Activated CD4-positive, alpha-beta T cell treated with anti-CD3 and anti-CD28 coated beads, Interleukin-2, amount 50 U/mL, for 4 hours (primary cell): ENCODE data around the gene ARHGDIB.

ENCODE experiments used
- DNase-seq, 2 experiments: peaks; one replicate each; pipeline ENCODE4 v3.0.0-alpha.2; 2020

Gene ARHGDIB

DNA sequence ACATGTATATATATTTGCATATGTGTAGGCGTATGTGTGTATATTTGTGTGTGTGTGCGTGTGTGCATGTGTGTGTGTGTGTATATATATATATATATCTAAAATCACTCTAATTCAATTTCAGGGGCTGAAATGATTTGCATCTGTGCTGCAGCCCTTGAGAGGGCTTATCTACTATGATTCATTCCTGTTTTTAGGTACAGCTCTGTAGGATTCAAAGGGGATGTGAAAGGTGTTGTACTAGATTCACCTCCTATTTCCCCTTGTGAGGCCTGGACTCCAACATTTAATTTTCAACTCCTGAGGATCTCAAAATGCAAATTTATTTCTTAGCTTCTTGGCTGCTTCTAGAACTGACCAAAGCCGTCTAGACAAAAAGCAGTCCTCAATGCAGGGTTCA is 34.1 kb downstream of the ARHGDIB start:
- DNase-seq, result no peak

DNA sequence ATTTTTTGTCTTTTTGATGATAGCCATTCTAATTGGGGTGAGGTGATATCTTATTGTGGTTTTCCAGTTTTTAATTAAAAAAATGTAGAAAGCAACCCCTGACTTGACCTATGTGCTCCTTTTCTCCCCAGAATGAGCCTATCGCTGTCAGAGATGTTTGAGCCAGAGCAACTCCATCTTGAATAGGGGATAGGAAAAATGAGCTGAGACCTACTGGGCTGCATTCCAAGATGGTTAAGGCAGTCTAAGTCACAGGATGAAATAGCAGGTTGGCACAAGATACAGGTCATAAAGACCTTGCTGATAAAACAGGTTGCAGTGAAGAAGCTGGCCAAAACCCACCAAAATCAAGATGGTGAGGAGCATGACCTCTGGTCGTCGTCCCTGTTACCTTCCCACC is 36.9 kb downstream of the ARHGDIB start:
- DNase-seq, result no peak

DNA sequence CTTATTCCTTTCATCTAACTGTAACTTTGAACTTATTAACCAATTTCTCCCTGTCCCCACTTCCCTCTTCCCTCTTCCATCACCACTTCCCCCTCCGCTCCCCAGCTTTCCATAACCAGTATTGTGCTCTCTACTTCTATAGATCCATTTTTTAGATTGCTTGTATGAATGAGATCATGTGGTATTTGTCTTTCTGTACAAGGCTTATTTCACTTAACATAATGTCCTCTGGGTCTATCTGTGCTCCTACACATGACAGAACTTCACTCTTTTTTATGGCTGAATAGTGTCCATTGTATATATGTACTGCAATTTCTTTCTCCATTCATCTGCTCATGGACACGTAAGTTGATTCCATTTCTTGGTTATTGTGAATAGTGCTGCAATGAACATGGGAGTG is 37.5 kb downstream of the ARHGDIB start:
- DNase-seq, result no peak

DNA sequence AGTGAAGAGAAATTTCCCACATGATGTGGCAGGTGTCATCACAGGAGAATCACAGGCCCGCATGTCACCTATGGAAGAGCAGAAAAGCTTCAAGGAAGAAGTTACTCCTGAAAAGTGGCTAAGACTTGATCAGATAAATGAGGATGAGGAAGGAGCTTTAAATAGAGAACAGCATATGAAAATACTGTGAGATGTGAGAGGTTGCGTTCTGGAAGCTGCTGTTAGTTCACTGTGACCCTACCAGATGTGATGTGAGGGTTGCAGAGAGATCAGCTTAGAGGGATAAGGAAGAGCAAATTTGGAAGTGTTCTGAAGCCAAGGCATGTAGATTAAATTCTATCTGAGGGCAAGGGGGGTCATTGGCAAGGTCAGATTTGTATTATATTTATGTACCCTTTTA is 40.2 kb downstream of the ARHGDIB start:
- no peak for DNase-seq

DNA sequence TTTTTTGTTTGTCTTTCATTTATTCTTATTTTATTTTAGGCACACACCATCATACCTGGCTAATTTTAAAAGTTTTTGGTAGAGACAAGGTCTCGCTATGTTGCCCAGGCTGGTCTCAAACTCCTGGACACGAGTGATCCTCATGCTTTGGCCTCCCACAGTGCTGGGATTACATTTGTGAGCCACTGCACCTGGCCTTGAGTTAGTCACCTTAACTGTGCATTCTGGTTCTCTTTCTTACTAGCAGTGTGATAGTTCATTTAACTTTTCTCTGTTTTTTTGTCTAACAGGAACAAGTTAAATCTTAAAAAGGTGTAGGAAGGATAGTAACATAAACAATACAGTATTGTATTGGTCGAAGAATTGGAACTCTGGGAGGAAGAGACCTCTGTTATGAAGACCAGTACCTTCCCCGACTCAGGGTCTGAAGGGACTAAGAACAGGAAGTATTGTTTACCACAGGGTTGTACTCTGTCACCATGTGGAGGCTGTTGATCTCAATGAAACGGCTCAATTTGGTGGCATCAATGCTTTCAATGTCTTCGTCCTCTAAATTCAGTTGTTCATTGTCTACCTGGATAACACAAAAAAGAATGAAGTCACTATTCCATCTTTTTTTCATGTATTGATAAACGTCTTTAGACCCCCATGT is 40.8 kb downstream of the ARHGDIB start:
- DNase-seq, result no peak

DNA sequence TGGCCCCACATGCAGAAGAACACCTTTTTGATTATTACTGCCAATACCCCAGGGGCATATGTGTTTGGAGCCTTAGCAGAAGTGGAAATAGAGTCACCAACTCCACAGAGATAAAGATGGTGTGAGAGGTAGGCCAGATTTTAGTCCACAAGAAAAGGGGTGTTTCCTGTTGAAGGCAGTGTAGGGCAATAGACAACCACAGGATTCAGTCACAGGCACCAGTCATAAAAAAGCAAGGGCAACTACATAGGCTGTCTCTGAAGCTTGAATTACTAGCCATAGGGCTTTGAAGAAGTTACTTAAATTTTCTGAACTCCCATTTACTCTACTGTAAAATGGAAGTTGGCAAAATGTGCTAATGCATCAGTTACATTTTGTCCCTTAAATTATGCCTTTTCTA is 41.9 kb downstream of the ARHGDIB start:
- DNase-seq, result no peak

DNA sequence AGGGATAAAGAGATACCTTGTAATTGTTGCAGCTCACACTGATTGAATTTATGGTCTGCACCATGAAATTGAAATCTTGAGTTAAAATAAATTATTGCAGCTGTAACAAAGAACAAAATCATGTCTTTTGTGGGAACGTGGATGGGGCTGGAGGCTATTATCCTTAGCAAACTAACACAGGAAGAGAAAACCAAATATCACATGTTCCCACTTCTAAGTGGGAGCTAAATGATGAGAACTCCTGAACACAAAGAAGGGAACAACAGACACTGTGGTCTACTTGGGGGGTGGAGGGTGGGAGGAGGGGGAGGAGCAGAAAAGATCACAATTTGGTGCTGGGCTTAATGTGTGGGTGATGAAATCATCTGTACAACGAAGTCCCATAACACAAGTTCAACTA is 45.7 kb downstream of the ARHGDIB start:
- no peak for DNase-seq

DNA sequence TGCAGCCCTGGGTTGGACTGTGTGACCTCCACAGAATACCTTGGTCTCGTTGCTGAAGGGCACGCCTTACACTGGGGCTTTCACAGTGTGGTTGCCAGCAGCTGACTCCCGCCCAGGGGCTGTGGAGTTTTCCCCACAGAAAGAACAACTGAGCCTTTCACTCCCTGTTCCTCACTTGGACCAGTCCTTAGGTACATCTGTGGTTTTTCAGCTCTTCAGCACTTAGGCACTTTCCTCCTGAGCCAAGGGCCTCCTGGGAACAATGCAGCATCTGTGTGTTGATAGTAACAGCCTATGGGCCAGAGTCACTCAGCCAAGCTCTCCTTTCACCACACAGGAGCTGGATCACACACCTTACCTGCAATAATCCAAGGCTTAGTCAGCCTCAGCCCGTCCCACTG is 48.0 kb downstream of the ARHGDIB start:
- no peak for DNase-seq

DNA sequence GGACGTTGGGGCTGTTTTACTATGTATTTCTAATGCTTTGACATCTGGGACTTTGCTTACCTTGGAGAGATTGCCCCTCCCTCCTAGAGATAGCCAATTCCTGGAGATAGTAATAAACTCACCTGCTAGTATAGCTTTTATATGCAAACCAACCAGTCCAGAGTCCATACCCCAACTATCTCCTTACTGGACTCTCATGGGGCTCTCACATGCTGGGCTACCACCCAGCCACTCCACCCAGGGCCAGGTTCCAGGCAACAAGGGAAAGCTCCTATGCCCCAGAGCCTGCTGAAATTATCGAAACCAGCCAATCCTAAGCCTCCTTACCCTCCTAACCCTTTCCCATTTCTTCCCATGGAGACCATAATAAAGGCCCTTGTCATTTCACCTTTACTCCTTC is 50.3 kb downstream of the ARHGDIB start:
- DNase-seq, result no peak

DNA sequence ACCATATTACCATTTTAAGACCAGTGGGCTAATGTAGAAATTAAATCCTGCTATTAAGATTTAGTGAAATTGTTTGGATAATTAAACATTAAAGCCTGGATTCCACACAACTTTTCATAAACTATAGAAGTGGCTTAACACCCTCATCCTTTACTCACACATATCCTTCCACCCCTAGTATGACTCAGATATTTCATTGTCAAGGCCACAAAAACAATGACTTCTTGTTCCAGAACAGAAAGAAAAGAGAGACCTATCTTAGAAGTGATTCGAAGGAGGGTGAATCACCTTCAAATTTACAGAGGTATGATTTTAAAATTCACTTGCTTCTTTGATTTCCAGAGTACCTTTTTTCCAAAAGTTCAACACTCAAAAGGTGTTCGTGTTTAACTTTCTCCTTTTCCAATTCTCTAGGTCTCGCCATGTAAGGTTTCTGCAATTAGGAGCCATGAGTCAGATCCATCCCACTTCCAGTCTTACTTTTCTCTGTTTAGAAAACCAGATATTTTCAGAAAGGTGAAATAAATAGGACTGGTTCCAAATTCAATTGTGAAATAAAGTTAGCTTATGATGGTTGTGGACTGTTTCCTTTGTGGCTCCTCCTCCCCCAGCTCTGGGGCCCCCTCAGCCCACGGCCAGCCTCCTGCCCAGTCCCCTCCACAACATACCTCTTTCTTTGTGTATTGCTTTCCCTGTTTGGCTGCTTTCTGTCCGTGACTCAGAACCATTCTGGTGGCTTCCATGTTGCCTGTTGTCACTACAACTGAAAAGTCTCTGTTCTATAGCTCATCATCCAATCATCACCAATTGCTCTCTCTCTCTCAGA is 51.1 kb downstream of the ARHGDIB start:
- no peak for DNase-seq

DNA sequence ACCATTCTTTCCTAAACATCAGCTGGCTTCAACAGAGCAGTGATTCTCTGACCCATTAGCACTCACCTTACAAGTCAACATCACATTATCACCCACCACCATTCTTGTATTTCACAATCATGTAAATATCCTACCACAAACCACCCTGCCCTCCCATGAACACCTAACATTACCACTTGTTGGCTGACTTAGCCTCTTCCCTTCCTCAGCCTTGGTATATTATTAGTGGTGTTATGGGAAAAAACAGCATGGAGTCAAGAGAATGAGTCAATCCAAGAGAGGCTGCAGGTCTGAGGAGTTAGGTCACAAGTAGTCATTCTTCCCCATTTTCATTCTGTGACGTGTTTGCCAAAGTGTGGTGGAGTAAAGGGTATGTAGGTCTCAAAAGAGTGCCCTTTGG is 53.4 kb downstream of the ARHGDIB start:
- no peak for DNase-seq

DNA sequence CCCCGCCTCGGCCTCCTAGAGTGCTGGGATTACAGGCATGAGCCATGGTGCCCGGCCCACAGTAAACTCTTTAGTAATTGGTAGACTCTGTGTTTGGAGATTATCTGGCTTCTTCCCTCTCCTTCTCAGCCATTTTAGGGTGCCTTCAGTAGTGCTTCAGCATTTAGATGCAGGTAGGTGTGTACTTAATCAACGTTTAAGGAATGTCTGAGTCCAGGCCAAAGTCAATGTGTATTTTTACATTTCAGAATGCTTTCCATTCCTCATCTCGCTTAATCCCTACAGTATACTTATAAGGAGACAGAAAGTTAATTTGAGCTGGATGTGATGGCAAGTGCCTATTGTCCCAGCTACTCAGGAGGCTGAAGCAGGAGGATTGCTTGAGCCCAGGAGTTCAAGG is 55.3 kb downstream of the ARHGDIB start:
- DNase-seq, result no peak

DNA sequence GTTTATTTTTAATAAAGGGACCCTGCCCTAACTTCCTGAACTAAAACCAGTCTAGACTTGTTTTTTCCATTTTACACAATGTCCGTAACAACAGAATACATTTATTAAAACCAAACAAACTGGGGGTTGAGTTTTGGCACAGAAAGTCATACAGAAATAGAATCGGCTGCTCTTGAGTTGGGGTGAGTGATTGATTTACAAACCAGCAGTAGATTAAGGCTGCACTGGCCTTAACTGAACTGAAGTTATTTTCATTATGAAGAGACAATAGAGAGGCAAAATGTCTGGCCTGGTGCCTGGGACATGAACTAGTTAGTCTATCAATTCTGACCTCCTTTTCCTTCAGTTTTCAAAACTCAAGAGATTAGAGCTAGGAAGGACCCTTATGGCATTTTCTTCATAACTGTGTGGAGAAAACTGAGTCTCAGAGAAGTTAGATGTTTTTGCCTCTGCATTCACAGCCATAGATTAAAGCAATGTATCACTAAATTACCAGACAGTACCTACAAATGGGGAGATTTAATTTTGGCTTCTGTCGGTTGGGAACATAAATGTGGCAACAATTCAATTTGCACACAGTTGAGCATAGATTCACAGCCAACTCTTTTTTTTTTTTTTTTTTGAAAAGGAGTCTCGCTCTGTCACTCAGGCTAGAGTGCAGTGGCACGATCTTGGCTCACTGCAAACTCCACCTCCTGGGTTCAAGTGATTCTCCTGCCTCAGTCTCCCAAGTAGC is 56.0 kb downstream of the ARHGDIB start:
- no peak for DNase-seq

DNA sequence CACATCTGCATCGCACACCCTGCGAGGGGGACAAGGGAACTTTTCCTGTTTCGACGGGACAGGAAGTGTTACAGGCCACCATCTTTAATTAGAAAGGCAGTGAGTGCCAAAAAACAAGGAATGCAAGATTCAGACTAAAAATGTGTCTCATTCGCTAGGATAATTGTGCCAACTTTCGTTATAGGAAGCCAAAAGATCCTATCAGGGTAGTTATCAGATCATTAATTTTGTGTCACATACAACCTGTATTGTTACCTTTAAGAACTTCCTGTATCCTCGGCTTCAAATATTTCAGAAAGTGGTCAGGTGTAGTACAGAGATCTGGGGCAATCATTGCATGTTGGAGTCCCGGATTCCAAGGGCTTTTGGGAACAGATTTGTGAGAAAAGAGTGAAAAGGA is 56.5 kb downstream of the ARHGDIB start:
- no peak for DNase-seq

DNA sequence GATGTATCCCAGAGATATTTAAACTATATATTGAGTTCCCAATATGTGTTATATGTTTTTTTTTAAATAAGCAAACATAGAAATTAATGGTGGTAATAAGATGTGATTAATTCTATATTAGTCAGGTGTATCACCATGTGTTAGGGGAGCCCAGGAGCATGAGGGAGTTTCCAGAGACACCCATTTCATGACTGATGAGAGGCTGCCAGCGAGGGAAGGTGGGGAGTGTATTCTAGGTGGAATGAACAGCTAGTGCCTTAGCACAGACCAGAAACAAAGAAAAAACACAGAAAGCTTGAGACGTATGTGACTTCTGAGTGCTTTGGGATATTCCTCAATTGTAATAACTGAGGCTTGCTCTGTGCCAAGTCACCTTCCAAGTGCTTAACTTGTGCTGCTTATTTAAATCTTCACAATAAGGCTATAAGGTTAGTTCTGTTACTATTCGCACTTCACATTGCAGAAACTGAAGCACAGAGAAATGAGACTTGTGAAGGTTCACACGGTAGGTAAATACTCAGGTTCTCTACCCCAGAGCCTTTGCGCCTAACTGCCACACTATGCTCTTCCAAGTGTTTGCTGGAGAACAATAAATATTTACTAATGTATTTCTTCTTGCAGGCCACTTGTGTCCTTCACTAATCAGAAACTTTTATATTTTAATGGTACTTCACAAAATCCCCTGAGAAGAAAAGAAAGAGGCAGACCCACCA is 57.9 kb downstream of the ARHGDIB start:
- no peak for DNase-seq

DNA sequence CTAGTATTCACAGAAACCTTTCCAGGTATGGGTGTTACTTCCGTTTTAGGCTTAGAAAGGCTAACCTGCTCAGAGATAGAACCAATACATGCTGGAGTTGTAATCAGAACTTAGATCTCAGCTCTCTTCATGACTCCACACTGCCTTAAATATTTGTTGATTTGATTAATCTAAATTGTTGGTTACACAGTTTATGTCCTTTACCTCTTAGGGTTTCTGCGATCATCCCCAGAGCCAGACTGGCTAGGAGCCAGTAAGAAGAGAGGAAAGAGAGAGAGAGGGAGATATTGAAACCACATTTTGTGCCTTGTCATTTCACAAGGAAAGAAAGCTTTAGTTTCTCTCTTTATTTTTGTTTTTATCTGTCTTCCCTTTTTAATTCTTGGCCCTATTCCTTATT is 58.9 kb downstream of the ARHGDIB start:
- no peak for DNase-seq

DNA sequence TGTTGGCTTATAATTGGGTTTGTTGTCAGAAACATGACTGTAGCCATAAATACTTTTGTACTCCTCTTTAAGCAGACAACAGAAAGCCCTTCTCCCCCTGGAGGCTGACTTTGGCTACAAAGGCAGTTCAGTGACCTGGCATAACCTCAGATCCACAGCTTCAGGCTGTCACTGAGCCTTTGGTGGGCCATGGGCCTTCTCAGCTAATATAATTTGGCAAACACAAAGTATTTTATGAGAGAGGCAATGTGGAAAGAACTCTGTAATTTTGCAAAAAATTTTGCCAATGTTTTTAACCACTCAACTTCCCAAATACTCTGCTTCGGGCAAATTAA is 60.2 kb downstream of the ARHGDIB start:
- no peak for DNase-seq

DNA sequence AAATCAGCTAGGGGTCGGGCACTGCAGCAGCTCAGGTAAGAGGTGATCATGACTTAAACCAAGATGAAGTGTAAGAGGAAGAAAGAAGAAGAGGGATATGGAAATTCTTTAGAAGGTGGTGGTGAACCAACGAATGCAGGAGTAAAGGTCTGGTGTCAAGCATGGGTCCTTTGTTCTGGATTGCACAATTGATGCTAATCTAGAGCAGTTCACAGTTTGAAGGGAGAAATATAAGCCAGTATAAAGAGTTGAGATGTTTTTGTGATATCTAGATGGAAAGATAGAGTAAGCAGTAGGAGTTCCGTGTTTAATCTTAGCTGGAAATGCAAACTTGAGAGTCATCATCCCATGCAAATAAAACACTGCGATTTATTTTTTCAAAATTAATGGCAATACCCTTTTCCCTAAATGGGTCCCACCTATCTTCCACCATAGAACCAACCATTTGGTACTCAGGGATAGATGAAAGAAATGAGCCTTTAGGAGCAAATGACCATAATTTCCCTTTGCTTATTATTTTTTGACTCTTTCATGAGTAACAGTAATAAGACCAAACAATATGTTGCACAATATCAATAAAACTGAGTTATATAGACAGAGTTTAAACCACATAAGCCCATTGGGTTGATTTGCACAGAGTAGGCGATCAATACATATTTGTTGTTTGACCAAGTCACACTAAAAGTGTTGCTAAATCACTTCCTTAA is 60.7 kb downstream of the ARHGDIB start:
- DNase-seq, result no peak

DNA sequence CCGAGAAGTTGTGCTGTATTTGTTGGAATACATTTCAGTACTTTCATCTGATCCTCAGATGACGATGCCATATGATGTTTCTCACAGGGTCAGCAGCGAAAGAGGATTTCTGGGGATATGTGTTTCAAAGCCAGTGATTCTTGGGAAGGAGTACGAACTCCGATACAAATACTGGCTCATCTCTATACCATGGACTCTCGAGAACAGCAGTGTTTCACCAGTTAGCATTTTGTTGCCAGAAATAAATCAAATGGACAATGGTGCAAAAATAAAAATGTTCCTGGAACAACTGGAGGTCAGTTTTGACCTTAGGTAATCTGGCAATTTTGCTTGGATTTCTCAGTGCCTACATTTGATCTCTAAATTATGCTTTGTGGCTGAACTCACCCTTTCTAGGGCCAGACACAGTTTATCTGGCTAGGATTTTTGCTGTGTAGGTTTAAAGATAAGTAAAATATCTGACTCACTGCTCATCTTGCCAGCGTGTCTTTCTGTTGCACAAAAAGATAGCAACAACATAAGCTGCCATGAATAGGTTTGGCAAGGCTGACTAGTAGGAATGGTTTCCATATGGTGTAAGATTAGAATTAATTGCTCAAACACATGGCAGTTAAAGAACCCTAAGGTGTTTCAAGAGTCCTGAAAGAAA is 64.8 kb downstream of the ARHGDIB start:
- no peak for DNase-seq

DNA sequence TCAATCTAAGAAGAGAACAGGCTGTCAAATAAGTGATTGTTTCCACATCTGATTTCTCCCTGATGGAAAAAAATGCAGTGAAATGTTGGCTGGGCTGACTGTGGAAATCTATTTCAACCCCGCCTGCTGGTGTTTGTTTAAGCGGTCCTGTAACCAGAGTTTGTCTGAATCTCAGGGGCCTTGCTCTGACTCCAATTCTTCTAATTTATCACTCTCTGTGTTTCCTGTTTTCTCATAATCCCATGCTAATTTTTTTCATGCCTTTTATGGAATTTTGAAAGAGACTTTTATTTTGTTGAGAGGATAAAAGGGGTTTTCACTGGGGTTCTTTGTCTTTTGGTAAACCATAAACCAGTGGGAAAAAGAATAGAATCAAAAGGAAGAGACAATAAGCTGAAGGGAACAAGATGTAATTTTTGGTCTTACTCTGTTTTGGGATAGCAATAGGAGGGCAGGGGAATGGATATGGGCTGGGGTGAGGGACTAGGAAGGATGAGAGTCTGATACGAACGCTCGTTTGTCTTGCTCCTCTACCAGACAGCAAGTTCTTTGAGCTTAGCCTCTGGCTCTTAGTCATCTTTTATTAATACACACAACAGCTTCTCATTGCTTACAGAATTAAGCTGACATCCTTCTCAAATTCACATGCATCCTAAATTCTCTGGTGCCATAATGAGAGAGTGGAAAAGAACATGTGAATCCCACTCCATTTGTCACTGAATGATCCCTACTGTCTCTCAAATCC is 67.7 kb downstream of the ARHGDIB start:
- DNase-seq, result no peak

DNA sequence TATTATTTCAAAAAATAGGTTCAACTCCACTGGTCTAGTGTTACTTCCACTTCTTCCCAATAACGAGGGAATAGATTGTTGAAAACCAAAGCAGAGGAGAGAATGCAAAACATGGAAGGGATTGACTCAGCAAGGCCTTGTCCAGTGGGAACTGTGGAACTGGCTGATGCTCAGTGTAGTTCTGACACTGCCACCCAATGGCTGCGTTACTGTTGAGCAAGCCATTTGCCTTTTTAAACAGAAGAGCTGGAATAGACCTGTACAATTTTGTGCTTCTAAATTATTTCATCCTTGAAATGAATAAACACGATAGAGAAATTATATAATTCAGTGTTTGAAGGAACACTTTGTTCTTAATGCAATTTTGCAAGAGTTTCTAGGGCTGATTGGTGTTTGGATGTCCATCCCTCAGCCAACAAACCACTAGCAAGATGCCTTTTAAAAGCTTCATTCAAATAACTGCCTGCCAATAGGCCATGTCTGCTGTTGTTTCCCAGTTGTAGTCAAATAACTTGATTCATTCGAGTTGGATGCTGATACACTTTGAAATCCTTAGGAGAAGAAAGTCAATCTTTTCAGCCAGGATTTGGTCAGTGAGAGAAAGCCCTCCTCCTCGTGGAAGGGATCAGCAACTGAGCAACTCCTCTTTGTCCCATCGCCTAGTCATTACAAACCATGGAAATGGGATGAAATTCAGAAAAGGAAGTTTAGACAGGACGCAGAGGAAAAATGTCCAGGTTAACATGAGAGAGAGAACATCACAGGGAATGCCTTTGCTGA is 68.5 kb downstream of the ARHGDIB start:
- DNase-seq, result no peak
